ENCODE results near the gene FOXF1. TPM values are rescaled to one million over a fixed set of nuclear protein-coding genes. Genes with fewer than 3 reads are reported as not detected.

The FOXF1 gene
- total RNA-seq, 1 experiment from 2014 or later, result not detected

GRCh38 chr16:86519007-86519648, 8.8 kb downstream of the FOXF1 start:
- Mint-ChIP-seq H3K36me3 (peaks cover 4% of the 10 kb centered on the region), H3K27me3 (ENCODE audit: low read depth) (peaks cover 72% of the 10 kb centered on the region), H3K27ac (no peak overlapping the region), H3K4me3 (no peak overlapping the region), H3K4me1 (peaks cover 14% of the 10 kb centered on the region), H3K9me3 (no peaks in the 10 kb centered on the region)
- POLR2A ChIA-PET, result no interaction called here
- DNase-seq (ENCODE audit: low spot score), result no peak
- no peak for ATAC-seq
- CTCF ChIA-PET, result interaction anchor here (1.5 to 3.6 kb wide), 5 partner anchors 9 to 469 kb away, joined by 3 to 64 read pairs (median 18); no protein-coding TSS in a partner anchor
- TF ChIP-seq JAZF1 (CRISPR knock-in tag; IDR thresholded peaks at IDR 0.05) (no peak), TCF7 (CRISPR knock-in tag; IDR thresholded peaks at IDR 0.05; ENCODE audit: low read depth) (no peak), ZNF219 (CRISPR knock-in tag; IDR thresholded peaks at IDR 0.05; ENCODE audit: borderline replicate concordance) (no peak), IRF2 (CRISPR knock-in tag; IDR thresholded peaks at IDR 0.05; ENCODE audit: borderline replicate concordance, low read depth) (no peak), TEAD1 (CRISPR knock-in tag; IDR thresholded peaks at IDR 0.05) (no peak), NR2C2 (CRISPR knock-in tag; IDR thresholded peaks at IDR 0.05) (no peak), ATF6 (CRISPR knock-in tag; IDR thresholded peaks at IDR 0.05) (no peak), ZNF423 (CRISPR knock-in tag; IDR thresholded peaks at IDR 0.05) (no peak), GRHL2 (CRISPR knock-in tag; IDR thresholded peaks at IDR 0.05; ENCODE audit: insufficient replicate concordance, severe bottlenecking) (no peak), OVOL2 (CRISPR knock-in tag; IDR thresholded peaks at IDR 0.05; ENCODE audit: borderline replicate concordance) (no peak), MXD4 (CRISPR knock-in tag; IDR thresholded peaks at IDR 0.05; ENCODE audit: borderline replicate concordance) (no peak), USF1 (CRISPR knock-in tag; IDR thresholded peaks at IDR 0.05) (no peak)

DNA sequence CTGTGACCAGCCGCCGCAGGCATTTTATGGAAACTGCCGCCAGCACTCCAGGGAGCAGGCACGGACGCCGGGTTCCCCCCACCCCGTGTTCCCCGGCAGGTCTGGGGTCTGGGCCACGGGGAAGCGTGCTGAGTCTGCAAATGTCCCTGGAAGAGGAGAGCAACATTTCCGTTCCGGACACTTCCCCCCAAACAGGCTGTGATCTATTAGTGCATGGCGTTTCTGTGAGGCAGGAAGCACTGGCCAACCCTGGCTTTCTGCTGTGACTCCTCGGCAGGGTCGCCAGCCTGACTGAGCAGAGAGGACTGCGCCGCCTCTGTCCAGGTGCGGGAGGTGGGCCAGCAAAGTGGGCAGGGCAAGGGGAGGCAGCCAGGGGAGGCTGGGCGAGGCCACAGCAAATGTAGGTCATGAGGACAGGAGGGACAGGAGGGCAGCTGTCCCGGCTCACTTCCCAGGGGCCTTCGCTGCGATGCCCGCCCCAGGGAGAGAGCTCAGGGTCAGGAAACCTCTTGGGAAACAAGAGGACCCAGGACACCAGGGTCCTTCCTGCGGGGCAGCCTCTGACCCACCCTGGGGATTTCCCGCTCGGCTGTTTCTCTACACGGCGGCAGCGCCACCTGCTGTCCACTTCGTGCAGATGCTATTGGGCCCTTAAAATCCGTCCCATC, 9.5 kb downstream of the FOXF1 start:
- ChIA-PET CTCF (interaction anchor here (1.3 to 1.9 kb wide), 3 partner anchors 267 to 500 kb away, joined by 3 to 7 read pairs (median 5); no protein-coding TSS in a partner anchor), POLR2A (no interaction called here)
- peak; percentile 32; the same call in 1 of the 2 replicates for ATAC-seq
- Mint-ChIP-seq H3K36me3 (peaks cover 4% of the 10 kb centered on the region), H3K4me1 (peaks cover 13% of the 10 kb centered on the region), H3K27me3 (ENCODE audit: low read depth) (peaks cover 66% of the 10 kb centered on the region), H3K9me3 (no peaks in the 10 kb centered on the region), H3K27ac (no peak overlapping the region), H3K4me3 (no peak overlapping the region)
- peak; percentile 75 for DNase-seq (ENCODE audit: low spot score)
- TF ChIP-seq ZSCAN18 (CRISPR knock-in tag; IDR thresholded peaks at IDR 0.05) (no peak), KAT7 (CRISPR knock-in tag; IDR thresholded peaks at IDR 0.05; ENCODE audit: borderline replicate concordance) (0 out of 2 replicates have a peak, but pooled peaks have one; percentile 58), E2F4 (CRISPR knock-in tag; IDR thresholded peaks at IDR 0.05; ENCODE audit: borderline replicate concordance, low read depth) (no peak), ZNF121 (CRISPR knock-in tag; IDR thresholded peaks at IDR 0.05) (0 out of 2 replicates have a peak, but pooled peaks have one; percentile 34), GTF2I (CRISPR knock-in tag; conservative IDR thresholded peaks at IDR 0.05) (peak; percentile 81), FOXK1 (CRISPR knock-in tag; IDR thresholded peaks at IDR 0.05) (no peak)
- TF ChIP-seq, protein P1, sequence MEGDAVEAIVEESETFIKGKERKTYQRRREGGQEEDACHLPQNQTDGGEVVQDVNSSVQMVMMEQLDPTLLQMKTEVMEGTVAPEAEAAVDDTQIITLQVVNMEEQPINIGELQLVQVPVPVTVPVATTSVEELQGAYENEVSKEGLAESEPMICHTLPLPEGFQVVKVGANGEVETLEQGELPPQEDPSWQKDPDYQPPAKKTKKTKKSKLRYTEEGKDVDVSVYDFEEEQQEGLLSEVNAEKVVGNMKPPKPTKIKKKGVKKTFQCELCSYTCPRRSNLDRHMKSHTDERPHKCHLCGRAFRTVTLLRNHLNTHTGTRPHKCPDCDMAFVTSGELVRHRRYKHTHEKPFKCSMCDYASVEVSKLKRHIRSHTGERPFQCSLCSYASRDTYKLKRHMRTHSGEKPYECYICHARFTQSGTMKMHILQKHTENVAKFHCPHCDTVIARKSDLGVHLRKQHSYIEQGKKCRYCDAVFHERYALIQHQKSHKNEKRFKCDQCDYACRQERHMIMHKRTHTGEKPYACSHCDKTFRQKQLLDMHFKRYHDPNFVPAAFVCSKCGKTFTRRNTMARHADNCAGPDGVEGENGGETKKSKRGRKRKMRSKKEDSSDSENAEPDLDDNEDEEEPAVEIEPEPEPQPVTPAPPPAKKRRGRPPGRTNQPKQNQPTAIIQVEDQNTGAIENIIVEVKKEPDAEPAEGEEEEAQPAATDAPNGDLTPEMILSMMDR (IDR thresholded peaks at IDR 0.05), result peak; percentile 89

Measured in WTC11 (cell line).